Measurements from ENCODE around the gene SCN2B.

The SCN2B gene

DNA sequence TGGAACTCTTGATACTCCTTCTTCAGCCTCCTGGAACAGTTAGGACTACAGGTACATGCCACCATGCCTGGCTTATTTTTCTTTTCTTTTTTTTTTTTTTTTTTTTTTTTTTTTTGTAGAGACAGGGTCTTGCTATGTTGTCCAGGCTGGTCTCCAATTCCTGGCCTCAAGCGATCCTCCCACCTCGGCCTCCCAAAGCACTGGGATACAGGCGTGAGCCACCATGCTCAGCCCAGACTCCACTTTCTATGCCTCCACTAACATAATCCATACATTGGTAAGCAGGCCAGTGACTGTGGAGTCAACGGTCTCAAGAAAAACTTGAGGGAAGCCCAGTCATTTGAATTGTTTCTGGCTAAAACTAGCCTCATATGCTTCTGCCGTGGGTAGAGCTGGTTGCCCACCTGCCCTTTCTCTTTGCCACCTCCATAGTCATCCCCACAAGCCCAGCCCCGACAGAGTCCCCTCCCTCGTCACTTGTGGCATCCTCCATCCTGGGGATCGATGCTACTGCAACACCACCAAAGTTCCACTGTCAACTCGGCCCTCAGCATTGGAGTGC, 2.4 kb downstream of the SCN2B start:
- no peak for DNase-seq

DNA sequence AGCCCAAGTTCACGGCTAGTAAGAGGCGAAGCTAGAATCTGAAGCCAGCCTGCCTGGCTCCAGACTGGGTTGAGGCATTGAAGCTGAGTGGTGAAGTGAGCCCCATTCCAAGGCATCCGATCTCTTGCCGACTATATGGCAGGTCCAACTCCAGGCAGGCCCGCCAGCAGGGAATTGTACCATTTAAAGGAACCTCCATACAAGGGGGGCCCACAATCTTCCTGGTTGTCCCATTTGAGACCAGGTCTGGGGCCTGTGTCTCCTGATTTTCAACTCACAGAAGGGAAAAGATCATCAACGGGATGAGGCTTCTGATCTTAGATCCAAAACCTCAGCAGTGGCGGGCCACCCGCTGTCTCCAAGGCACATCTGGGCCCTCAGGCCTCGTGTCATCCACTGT, 4.1 kb downstream of the SCN2B start:
- no peak for DNase-seq

DNA sequence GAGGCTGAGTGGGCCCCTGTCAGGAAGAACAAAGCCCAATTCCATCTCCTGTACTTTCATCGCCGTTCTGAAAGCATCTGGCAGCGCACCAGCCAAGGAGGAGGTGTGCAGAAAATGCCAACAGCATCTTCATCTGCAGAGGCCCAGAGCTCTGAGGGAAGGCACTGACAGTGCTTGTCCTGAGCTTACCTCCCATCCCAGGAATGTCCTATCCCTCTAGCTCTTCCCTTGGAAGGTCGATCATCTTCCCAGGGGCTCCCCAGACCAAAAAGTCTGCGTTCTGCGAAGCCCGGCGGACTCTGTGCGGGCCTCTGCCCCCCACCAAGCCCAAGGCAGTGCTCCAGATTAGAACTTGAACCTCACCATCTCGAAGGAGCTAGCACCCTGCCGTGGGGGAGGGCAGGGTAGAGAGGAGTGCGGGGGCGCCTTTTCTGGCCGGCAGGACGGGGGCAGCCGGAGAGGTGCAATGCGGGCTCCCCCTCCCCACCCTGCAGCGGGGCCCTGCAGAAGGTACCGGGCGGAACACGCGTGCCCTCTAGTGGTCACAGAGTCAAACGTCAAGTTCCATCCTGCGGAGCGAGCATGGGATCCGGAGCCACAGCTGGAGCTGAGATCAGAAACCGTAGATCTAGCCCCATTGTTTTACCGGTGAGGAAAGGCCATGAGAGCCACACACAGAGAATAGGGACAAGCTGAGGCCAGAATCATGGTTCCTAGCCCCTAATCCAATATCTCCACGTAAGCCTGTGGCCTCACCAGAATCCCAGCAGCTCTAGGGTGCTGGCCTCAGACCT, 5.0 kb downstream of the SCN2B start:
- DNase-seq: peak; percentile 75 to 87 (median 82)

DNA sequence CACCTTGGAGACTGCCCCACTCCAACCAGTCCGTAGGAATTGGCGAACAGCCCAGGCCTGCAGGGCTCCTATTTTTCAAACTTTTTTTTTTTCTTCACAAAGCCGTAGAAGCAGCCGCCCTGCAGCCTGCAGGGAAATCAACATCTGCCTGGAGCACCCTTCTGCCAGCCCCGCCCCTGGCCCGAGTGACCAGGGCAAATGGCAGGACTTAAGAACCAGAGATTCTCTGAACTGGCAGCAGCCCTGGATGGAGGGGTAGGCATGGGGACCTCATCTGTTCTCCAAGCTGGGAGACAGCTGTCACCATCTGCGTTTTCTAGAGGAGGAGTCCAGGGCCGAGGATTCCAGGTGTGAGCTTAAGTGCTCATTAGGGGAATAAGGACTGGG, 5.6 kb downstream of the SCN2B start:
- DNase-seq: no peak

DNA sequence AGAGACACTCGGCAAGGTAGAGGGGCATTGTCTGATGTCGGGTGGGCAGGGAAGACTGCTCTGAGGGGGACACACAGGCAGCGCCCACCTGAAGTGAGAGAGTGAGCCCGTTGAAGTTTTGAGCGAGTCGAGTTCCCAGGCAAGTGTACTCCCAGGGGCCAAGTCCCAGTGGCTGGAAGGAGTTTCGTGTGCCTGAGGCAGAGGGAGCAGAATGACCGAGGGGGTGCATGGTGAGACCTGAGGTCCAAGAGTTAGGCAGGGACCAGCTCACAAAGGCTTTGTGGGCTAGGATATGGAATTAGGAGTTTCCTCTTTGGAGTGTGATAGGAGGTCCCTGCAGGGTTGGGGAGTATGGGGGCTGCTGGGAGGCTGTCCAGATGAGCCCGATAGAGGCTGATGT, 6.2 kb downstream of the SCN2B start:
- no peak for DNase-seq

DNA sequence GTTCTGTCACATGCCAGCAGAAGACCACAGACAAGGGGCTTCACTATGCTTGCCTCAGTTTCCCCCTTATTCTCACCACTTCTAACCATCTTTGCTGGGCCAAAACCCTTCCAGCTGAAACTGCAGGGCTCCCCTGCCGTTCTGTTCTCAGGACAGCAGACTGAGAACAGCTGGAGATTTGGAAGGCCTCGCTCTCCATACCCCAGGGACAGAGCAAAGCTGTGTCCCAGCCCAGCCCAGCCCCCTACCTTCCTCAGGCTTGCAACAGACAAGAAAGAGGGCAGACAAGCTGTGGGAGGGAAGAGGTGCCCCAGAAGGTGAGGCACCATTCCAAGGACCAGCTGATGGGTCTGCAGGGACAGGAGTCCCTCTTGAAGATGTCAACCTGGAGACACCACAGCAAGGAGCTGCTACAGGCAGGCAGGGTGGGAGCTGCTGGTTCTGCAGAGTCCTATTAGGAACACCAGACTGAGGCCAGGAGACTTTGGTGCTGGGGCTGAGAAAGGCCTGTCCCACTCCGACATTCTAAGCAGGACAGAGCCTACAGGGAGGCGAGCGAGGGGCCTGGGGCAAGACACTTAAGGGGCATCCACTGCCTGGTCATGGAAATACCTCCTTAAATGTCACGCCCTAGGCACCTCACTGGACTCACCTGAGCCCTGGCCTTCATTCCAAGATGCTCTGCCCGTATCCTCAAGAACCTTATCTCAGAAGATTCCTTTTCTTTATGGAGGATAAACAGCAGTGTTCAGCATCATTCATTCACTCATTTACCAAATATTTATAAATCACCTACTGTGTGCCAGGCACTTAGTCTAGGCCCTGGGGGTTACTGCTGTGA, 6.9 kb downstream of the SCN2B start:
- no peak for DNase-seq

DNA sequence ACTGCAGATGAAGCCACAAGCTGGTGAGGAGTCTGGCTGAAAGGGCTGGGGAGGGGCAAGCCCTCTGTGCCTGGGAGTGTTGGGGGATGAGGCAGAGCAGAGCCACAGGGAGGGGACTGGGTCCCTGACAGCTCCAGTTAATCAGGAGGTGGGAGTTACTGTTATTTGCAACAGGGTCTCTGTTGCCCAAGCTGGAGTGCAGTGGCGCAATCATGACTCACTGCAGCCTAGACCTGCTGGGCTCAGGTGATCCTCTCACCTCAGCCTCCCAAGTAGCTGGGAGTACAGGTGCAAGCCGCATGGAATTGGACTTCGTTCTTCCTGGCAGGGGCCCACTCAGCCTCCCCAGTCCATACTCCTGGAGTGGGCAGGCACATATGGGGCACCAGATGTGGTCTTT, 7.7 kb downstream of the SCN2B start:
- DNase-seq: no peak

DNA sequence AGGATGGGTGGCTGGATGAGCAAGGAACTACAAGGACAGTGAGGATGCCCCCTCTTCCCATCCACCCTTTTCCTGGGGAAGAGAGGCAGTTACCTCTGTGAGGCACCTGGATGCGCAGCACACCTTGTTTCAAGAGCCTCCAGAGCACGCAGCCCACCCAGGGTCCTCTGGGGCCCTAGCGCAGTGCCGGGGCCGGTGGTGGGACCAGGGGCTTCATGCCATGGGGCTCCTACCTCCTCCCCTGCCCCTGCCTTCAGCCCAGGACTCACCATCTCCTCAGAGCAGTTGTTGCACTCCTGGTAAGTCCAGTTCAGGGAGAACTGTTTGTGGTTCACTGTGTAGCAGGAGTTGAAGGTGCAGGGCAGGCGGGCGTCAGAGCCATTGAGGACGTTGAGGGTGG, 8.1 kb downstream of the SCN2B start:
- no peak for DNase-seq

DNA sequence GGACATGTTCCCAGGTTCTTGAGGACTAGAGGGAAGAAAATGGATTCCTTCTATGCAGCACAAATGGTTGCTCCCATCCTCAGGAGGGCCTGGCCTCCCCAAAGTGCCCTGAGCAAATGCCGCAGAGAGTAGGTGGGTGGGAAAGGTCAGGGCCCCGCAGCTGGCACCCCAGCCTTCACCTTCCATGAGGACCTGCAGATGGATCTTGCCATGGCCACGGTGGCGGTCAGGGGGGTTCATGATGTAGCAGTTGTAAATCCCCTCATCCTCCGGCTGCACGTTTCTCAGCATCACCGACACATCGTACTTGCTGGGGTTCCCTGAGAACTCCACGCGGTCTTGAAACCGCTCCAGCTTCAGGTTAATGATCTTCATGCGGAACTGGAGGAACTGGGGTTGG, 8.5 kb downstream of the SCN2B start:
- no peak for DNase-seq

DNA sequence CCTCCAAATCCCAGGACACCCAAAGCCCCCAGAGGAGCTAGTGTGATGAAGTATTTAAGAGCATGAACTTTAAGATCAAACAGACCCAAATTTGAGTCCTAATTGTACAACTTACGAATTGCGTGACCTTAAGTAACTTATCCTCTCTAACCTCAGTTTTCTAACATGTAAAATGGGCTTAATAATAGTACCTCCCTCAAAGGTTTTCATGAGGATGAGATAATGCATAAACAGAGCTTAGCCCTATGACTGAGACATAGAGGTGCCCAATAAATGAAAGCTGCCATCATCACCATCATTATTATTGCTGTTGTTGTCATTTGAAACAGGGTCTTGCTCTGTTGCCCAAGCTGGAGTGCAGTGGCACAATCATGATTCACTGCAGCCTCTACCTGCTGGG, 9.2 kb downstream of the SCN2B start:
- no peak for DNase-seq

DNA sequence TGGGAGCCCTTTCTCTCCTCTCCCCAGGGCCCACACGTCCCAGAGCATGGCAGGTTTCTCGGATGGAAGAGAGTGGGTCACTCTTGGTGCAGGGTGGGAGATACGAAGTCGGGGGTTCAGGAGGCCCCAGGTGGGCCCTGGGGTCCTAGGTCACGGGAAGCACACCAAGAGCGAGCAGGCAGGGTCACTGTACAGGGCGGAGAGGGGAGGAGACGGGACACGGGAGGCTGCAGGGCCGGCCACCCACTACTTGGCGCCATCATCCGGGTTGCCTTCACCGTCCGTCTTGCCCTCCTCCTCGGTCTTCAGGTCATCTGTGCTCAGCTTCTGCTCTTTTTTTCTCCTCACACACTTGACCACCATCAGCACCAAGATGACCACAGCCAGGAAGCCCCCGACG, 9.8 kb downstream of the SCN2B start:
- no peak for DNase-seq

DNA sequence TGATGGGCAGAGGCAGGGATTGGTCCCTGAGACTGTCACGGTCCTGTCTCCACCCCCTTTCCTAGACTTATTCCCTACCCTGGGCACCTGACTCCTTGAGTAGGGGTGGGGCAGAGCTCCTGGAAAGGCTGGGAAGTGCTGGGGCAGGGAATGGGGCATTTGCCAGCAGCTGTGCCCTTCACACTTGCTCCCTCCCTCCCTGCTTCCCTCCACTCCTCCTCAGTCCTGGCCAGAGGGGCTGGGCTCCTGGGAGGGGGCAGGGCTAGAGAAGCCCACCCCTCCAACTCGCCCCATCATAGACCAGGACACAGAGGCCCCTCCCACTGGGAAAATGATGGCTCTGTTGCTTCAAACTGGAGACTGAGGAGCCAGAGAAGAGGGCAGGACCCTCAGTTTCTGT, 11.6 kb downstream of the SCN2B start:
- no peak for DNase-seq

DNA sequence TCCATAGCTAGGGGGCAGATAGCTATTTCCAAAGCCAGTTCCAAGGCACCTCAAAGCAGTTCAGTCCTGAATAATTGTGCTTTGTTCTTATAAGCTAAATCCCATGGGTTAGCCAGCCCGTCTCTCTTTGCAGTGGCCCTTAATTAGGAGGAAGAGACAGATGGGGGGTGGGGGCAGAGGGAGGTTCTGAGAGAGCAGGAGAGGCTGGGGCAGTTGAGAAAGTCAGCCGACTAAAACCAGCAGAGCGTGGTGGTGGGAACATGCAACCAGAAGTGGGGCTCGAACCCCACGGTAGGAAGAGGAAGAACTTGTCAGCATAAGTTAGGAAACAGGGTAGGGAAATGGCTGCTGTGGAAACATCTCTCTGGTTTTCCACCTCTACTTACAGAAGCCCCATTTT, 12.9 kb downstream of the SCN2B start:
- no peak for DNase-seq

DNA sequence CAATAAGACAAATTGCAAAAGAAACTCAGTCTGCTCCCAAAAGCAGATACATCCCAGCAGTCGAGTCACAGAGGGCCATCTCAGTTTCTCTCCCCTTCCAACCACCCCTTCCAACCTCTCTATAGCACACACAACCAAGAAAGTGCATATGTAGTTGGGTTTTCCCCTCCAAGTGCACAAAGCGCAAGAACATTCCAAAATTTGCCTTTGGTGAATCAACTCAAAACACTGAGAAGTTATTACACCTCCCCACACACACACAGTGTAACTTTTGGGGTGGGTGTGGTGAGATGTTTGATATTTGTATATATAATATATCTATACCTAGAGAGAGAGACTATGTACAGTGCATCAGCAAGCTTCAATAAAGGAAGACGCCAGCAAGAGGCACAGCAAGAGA, 13.6 kb downstream of the SCN2B start:
- no peak for DNase-seq

DNA sequence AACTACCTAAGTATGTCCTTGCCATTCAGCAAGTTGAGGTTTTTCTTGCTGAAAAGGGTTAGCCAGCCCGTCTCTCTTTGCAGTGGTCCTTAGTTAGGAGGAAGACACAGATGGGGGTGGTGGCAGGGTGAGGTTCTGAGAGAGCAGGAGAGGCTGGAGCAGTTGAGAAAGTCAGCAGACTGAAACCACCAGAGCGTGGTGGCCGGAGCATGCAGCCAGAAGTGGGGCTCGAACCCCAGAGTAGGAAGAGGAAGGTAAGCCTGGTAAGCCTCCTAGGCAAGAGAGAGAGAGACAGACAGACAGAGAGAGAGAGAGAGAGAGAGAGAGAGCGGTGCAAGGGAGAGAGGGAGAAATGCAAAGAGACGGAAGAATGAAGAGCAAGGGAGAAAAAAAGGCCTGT, 14.7 kb downstream of the SCN2B start:
- no peak for DNase-seq

DNA sequence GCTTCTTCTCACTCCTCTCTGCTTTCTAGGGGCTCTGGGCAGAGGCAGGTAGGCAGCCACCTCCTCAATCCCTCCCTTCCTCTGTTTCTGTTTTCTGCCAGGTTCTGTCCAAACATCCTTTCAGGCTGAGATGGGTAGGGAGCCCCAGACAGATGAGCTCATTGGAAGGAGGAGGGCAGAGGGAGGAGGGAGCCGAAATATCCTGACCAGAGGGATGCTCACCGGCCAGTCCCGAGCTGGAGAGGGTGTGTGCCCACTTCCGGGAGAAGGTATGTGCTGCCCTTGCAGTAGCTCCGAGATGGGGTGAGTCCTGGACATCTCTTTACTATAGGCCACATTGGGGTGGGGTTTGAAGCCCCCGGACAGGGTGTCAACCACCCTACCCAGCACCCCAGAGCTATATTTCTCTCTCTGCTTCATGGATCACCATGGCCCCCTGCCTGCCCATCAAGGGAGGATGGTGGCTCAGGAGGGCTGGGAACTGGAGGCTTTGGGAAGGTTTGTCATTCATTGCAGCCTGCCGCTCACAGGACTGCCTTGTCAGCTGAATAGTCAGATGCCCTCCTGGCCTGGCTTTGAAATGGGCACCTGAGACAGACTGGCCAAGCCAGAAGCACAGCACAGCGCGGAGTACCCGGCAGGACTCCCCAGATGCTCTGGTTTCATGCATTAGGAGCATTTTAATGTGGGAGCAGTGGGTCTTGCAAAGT, 19.1 kb downstream of the SCN2B start:
- DNase-seq: no peak

DNA sequence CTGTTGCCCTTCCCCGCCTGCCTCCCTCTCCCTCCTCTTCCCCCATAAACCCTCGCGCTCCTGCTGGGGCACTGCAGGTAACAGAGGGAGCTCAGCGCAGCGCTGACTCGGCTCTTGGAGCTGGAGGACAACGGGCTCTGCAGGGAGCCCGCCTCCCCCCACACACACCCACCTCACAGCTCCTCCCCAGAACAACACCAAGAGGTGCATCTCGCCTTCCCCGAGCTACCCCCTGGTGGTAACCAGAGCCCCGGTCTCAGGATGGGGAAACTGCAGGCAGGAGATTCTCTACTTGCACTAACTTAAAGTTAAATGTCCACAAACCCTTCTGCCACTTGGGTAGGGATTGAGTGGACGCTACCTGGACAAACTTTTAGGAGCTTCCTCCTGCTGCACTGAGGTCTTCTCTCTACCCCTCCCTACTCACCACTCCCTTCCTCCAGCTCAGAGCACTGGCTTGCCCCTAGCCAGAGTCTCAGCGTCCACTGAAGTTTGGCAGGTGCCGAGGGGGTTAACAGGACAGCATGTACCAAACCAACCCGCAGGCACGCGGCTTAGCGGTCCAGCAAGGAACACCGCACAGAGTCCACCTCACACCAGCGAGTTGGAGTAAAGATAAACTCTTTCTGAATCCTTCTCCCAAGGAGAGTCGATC, 19.8 kb downstream of the SCN2B start:
- peak in 1 of 4 experiments; percentile 18 for DNase-seq

DNA sequence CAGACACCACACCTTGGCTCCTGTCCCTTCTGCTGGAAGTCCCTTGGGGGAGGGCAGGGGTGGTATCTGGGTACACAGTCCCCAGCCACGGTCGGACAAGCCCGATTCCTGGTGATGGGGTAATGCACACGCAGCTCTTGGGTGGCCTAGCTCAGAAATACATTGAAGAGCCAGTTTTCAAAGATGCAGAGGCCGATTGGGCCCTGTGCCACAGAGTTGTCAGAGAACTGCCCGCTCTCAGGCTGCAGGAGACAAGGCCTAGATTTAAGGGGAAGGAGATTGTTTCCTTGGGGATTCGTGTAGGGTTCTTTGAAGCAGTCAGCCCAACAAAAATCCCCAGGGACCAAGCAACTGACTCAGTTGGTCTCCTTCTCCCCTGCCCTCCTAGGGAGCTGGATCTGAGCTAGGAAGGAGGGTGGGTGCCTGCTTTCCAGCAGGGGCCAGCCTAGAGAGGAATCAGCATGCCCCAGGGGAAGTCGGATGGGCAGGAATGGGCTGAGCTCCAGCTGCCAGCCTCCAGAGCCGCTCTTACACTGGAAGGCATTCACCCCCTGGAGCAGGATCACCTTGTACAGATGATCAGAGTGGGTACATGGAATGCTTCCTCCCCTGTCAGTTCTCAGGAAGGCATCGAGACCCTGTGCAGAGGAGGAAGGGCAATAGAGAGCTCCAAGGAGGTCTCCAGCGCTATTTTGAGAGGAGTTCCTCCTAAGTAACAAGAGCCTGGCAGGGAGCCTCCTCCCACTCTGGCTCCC, 20.5 kb downstream of the SCN2B start:
- peak in 1 of 4 experiments; percentile 17 for DNase-seq

DNA sequence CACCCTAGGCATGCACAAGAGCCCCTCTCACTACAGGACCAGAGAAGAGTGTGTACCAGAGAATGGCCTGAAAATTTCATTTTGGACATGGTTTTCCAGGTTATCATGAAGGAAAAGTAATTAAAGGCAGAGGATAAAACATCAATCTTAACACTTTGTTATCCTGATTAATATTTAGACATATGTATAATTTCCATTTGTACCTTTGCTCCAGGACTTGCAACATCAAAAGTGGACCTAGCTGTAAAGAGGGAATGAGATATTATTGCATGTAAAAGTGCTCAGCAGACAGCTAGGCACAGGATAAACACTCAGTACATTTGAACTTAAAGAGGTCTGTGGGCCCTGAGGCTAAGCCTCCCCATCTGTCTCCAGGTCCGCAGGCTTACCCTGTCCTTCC, 21.8 kb downstream of the SCN2B start:
- DNase-seq: no peak

DNA sequence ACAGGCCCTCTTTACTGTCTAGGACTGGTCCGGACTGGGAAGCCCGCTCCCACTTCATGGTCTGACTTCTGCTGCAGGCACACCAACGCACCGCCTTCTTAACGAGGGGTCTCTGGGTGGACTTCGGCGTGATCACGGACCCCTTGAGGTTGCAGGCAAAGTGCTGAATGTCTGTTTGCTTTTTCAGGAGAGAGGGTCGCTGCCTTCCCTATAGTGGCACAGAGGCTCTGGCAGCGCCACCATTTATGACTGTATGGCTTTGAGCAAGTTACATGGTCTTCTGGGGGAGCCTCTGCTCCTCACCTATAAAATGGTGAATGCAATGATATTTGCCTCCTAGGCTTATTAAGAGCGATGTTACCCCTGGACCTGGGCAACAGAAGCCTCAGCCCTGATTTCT, 22.5 kb downstream of the SCN2B start:
- DNase-seq: no peak

DNA sequence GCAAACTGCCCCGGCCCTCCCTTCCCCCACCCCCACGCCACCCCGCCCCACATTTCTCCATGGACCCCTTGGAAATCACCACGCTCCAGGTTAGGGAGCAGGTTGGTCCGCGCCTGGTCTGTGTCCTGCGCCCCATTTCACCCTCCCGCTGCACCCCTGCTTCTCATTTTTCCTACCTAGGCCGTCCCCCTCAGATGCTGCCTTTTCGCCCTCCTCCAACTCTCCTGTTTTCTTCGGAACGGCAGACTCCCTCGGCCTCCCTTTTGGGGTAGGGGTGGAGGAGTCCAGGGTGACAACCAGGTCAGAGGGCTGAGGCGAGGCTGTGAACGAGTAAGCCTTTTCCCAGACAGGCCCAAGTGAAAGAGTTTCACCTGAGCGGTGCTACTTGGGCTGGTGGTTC, 22.9 kb downstream of the SCN2B start:
- DNase-seq: no peak
